ENCODE results near the gene DNASE1L1. TPM values are rescaled to one million over a fixed set of nuclear protein-coding genes. Genes with fewer than 3 reads are reported as not detected.

The DNASE1L1 gene
- total RNA-seq, 1 donor from 2014 or later, result 35.1 TPM

GRCh38 chrX:154399527-154400368 is 9.3 kb downstream of the DNASE1L1 start:
- Histone ChIP-seq H3K27me3 (ENCODE audit: insufficient read depth, low read length) (no peaks in the 10 kb centered on the region), H2AFZ (ENCODE audit: low read depth, low read length) (no peak overlapping the region), H3K4me3 (ENCODE audit: insufficient read depth, low read depth, low read length) (peak overlapping the region; percentile 91), H3K9ac (ENCODE audit: low read length) (peak overlapping the region; percentile 98), H3K79me2 (ENCODE audit: insufficient read depth, low read length) (peaks cover 26% of the 10 kb centered on the region), H3K27ac (ENCODE audit: low read depth, low read length) (peak overlapping the region; percentile 96), H3K4me1 (ENCODE audit: insufficient read depth, low read length) (peaks cover 4% of the 10 kb centered on the region), H3K9me3 (ENCODE audit: insufficient read depth, low read depth, low read length) (no peaks in the 10 kb centered on the region), H3K4me2 (ENCODE audit: low read length) (peak overlapping the region; percentile 92), H4K20me1 (ENCODE audit: insufficient read depth, low read length) (peaks cover 37% of the 10 kb centered on the region), H3K36me3 (ENCODE audit: insufficient read depth, low read length) (peaks cover 14% of the 10 kb centered on the region)
- H3K9me3 Mint-ChIP-seq (ENCODE audit: unreplicated experiment), result no peaks in the 10 kb centered on the region
- H3K27ac Mint-ChIP-seq (ENCODE audit: unreplicated experiment), result peak overlapping the region; percentile 99
- no peak for TF ChIP-seq CTCF (IDR thresholded peaks at IDR 0.05; ENCODE audit: insufficient read depth, low read depth, low read length)
- no peak for TF ChIP-seq EZH2 (IDR thresholded peaks at IDR 0.05; ENCODE audit: insufficient read depth, low read length)
- DNase-seq (ENCODE audit: low read depth) (no peak), FAIRE-seq (no peak)
- H3K4me1 Mint-ChIP-seq (ENCODE audit: low read depth, unreplicated experiment), result peaks cover 7% of the 10 kb centered on the region
- H3K36me3 Mint-ChIP-seq (ENCODE audit: low read depth, unreplicated experiment), result peaks cover 13% of the 10 kb centered on the region
- H3K27me3 Mint-ChIP-seq (ENCODE audit: low read depth, unreplicated experiment), result no peaks in the 10 kb centered on the region
- peak overlapping the region; percentile 98 for H3K4me3 Mint-ChIP-seq (ENCODE audit: unreplicated experiment)

GRCh38 chrX:154398668-154399526 is 10.2 kb downstream of the DNASE1L1 start:
- Mint-ChIP-seq H3K4me1 (ENCODE audit: low read depth, unreplicated experiment) (peaks cover 7% of the 10 kb centered on the region), H3K27me3 (ENCODE audit: low read depth, unreplicated experiment) (no peaks in the 10 kb centered on the region), H3K4me3 (ENCODE audit: unreplicated experiment) (peak overlapping the region; percentile 98), H3K9me3 (ENCODE audit: unreplicated experiment) (no peaks in the 10 kb centered on the region), H3K36me3 (ENCODE audit: low read depth, unreplicated experiment) (peaks cover 13% of the 10 kb centered on the region), H3K27ac (ENCODE audit: unreplicated experiment) (peak overlapping the region; percentile 99)
- Histone ChIP-seq H2AFZ (ENCODE audit: low read depth, low read length) (no peak overlapping the region), H3K36me3 (ENCODE audit: insufficient read depth, low read length) (peaks cover 14% of the 10 kb centered on the region), H3K4me1 (ENCODE audit: insufficient read depth, low read length) (peaks cover 4% of the 10 kb centered on the region), H3K79me2 (ENCODE audit: insufficient read depth, low read length) (peaks cover 26% of the 10 kb centered on the region), H3K4me2 (ENCODE audit: low read length) (peak overlapping the region; percentile 92), H3K27me3 (ENCODE audit: insufficient read depth, low read length) (no peaks in the 10 kb centered on the region), H3K27ac (ENCODE audit: low read depth, low read length) (peak overlapping the region; percentile 96), H3K9me3 (ENCODE audit: insufficient read depth, low read depth, low read length) (no peaks in the 10 kb centered on the region), H3K4me3 (ENCODE audit: insufficient read depth, low read depth, low read length) (peak overlapping the region; percentile 91), H3K9ac (ENCODE audit: low read length) (peak overlapping the region; percentile 98), H4K20me1 (ENCODE audit: insufficient read depth, low read length) (peaks cover 37% of the 10 kb centered on the region)
- no peak for TF ChIP-seq EZH2 (IDR thresholded peaks at IDR 0.05; ENCODE audit: insufficient read depth, low read length)
- peak; percentile 71 for TF ChIP-seq CTCF (IDR thresholded peaks at IDR 0.05; ENCODE audit: insufficient read depth, low read depth, low read length)
- DNase-seq (ENCODE audit: low read depth) (peak; percentile 40), FAIRE-seq (no peak)
